Measurements from ENCODE around the gene MTMR3. TPM values are rescaled to one million over a fixed set of nuclear protein-coding genes. Genes with fewer than 3 reads are reported as not detected.

MTMR3 gene
- polyA plus RNA-seq, 2 of the 4 experiments (the other 2 are of a cell fraction) = 7.4 to 18.8 TPM

DNA sequence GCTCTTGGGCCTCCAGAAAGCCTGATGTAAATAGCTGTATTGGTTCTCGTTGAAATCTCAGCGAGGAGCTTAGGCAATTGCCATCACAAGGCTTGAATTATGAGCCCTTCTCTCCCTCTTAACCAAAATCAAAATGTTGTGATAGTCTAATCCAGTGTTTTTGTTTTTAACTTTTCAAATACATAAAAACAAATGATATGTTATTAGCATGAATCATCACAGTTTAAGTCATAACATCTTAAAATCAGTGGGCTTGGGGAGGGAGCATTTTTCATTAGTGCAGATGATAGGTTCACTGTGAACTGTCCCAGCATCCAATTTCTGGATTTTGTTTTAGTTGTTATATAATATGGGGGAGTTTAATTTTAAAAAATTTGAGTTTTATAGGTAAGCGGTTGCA, 148.4 kb downstream of the MTMR3 start:
- WGBS (ENCODE audit: missing lambda C conversion rate) = 93% methylated on average over 3 of the region's 3 CpGs
- ATAC-seq (no peak), DNase-seq (ENCODE audit: low read depth in 1 of 2, low spot score in 1 of 2) (no peak), FAIRE-seq (no peak)
- no peak overlapping the region for H3K27ac ChIP-seq
- TF ChIP-seq POLR2AphosphoS2 (conservative IDR thresholded peaks at IDR 0.05; ENCODE audit: low read length) (no peak), CBX2 (IDR thresholded peaks at IDR 0.05; ENCODE audit: borderline replicate concordance, low read depth) (no peak), NPAS2 (CRISPR knock-in tag; IDR thresholded peaks at IDR 0.05; ENCODE audit: borderline replicate concordance) (no peak), PBX3 (IDR thresholded peaks at IDR 0.05) (no peak), ZSCAN20 (CRISPR knock-in tag; IDR thresholded peaks at IDR 0.05) (no peak), HOXB13 (CRISPR knock-in tag; IDR thresholded peaks at IDR 0.05; ENCODE audit: low read depth) (no peak), MAZ (IDR thresholded peaks at IDR 0.05; ENCODE audit: borderline replicate concordance, low read depth, low read length) (no peak), HOXB5 (CRISPR knock-in tag; IDR thresholded peaks at IDR 0.05) (no peak), MYC (IDR thresholded peaks at IDR 0.05; ENCODE audit: borderline replicate concordance, low read length) (no peak), RFX5 (IDR thresholded peaks at IDR 0.05) (no peak), BHLHE40 (IDR thresholded peaks at IDR 0.05; ENCODE audit: low read depth, low read length) (no peak), RARB (CRISPR knock-in tag; IDR thresholded peaks at IDR 0.05) (no peak)
- TF ChIP-seq, protein P1, sequence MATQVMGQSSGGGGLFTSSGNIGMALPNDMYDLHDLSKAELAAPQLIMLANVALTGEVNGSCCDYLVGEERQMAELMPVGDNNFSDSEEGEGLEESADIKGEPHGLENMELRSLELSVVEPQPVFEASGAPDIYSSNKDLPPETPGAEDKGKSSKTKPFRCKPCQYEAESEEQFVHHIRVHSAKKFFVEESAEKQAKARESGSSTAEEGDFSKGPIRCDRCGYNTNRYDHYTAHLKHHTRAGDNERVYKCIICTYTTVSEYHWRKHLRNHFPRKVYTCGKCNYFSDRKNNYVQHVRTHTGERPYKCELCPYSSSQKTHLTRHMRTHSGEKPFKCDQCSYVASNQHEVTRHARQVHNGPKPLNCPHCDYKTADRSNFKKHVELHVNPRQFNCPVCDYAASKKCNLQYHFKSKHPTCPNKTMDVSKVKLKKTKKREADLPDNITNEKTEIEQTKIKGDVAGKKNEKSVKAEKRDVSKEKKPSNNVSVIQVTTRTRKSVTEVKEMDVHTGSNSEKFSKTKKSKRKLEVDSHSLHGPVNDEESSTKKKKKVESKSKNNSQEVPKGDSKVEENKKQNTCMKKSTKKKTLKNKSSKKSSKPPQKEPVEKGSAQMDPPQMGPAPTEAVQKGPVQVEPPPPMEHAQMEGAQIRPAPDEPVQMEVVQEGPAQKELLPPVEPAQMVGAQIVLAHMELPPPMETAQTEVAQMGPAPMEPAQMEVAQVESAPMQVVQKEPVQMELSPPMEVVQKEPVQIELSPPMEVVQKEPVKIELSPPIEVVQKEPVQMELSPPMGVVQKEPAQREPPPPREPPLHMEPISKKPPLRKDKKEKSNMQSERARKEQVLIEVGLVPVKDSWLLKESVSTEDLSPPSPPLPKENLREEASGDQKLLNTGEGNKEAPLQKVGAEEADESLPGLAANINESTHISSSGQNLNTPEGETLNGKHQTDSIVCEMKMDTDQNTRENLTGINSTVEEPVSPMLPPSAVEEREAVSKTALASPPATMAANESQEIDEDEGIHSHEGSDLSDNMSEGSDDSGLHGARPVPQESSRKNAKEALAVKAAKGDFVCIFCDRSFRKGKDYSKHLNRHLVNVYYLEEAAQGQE (IDR thresholded peaks at IDR 0.05) = no peak
- TF ChIP-seq, protein P2, sequence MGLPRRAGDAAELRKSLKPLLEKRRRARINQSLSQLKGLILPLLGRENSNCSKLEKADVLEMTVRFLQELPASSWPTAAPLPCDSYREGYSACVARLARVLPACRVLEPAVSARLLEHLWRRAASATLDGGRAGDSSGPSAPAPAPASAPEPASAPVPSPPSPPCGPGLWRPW (IDR thresholded peaks at IDR 0.05) = no peak
- no peak overlapping the region for H3K4me2 ChIP-seq
- H3K4me1 ChIP-seq = no peaks in the 10 kb centered on the region
- CTCF ChIA-PET = interaction anchor here (1.2 to 1.6 kb wide), 3 partner anchors 26 to 304 kb away, joined by 3 to 5 read pairs (median 4); no protein-coding TSS in a partner anchor
- no peak overlapping the region for H3K4me3 ChIP-seq
- H3K9me3 ChIP-seq = no peaks in the 10 kb centered on the region
- POLR2A ChIA-PET = no interaction called here

DNA sequence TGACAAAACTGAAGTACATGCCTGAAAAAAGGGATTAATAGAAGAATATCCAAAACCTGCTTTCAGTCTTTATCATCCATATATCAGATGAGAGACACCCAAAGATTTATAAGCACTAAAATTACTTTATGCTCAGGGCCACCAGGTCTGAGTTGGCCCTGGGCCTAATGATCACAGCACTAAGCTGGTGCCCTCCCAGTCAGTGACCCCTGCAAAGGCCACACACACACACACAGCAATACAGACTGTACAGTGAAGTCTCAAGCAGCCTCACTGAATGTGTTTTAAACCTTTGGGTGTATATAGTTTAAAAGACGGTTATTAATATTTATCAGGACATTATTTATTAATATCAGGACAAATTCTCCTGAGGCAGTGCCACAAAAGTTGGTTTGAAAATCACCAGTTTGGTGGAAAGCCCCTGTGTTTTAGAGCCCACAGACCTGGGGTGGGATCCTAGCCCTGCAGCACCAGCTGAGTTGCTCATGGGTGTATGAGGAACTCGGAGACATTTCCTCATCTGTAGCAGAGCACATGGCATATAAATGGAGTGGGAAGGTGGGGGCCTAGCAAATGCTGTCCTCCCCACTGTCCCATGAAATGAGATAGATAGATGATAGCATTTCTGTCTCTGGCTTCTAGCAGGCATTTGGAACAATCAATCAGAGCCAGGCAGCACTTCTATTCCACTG, 148.9 kb downstream of the MTMR3 start:
- ATAC-seq (no peak), DNase-seq (ENCODE audit: low read depth in 1 of 2, low spot score in 1 of 2) (no peak), FAIRE-seq (no peak)
- no peaks in the 10 kb centered on the region for H3K9me3 ChIP-seq
- no peak overlapping the region for H3K4me2 ChIP-seq
- no peak for TF ChIP-seq PBX3 (IDR thresholded peaks at IDR 0.05)
- no peak for TF ChIP-seq ESRRA (IDR thresholded peaks at IDR 0.05; ENCODE audit: borderline replicate concordance, low read length)
- TF ChIP-seq ZSCAN20 (CRISPR knock-in tag; IDR thresholded peaks at IDR 0.05) = no peak
- TF ChIP-seq POLR2A (IDR thresholded peaks at IDR 0.05; ENCODE audit: low read length) = no peak
- no peak for TF ChIP-seq BHLHE40 (IDR thresholded peaks at IDR 0.05; ENCODE audit: low read depth, low read length)
- no peak for TF ChIP-seq MAZ (IDR thresholded peaks at IDR 0.05; ENCODE audit: borderline replicate concordance, low read depth, low read length)
- TF ChIP-seq FOSB (CRISPR knock-in tag; IDR thresholded peaks at IDR 0.05) = no peak
- TF ChIP-seq PHF8 (IDR thresholded peaks at IDR 0.05; ENCODE audit: borderline replicate concordance, low read depth) = no peak
- TF ChIP-seq, protein P3, sequence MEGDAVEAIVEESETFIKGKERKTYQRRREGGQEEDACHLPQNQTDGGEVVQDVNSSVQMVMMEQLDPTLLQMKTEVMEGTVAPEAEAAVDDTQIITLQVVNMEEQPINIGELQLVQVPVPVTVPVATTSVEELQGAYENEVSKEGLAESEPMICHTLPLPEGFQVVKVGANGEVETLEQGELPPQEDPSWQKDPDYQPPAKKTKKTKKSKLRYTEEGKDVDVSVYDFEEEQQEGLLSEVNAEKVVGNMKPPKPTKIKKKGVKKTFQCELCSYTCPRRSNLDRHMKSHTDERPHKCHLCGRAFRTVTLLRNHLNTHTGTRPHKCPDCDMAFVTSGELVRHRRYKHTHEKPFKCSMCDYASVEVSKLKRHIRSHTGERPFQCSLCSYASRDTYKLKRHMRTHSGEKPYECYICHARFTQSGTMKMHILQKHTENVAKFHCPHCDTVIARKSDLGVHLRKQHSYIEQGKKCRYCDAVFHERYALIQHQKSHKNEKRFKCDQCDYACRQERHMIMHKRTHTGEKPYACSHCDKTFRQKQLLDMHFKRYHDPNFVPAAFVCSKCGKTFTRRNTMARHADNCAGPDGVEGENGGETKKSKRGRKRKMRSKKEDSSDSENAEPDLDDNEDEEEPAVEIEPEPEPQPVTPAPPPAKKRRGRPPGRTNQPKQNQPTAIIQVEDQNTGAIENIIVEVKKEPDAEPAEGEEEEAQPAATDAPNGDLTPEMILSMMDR (IDR thresholded peaks at IDR 0.05) = no peak
- no peak for TF ChIP-seq HEYL (CRISPR knock-in tag; IDR thresholded peaks at IDR 0.05)
- ChIA-PET POLR2A (no interaction called here), CTCF (interaction anchor here (1.6 kb wide), 1 partner anchor 27 kb away, joined by 5 read pairs; no protein-coding TSS in a partner anchor)
- WGBS (ENCODE audit: missing lambda C conversion rate) = 89% methylated on average over 2 of the region's 2 CpGs
- no peak overlapping the region for H3K27ac ChIP-seq
- no peak overlapping the region for H3K4me3 ChIP-seq
- no peaks in the 10 kb centered on the region for H3K4me1 ChIP-seq

All from A549 (cell line).